MG63 (cell line): ENCODE results near the gene TCAIM. TPM values are rescaled to one million over a fixed set of nuclear protein-coding genes. Genes with fewer than 3 reads are reported as not detected.

Experiments
- DNase-seq: peaks from one replicate; pipeline ENCODE4 v3.0.0-alpha.2; 2020
- H3K27me3 ChIP-seq: fragments of 250-450 bp; sonication (Bioruptor Pico); 2 replicates; pipeline ENCODE4 v1.5.1; 2020; ENCODE audit warnings: mild to moderate bottlenecking, moderate library complexity
- H3K36me3 ChIP-seq: fragments of 250-450 bp; sonication (Bioruptor Pico); 2 replicates; pipeline ENCODE4 v1.5.1; 2020; ENCODE audit warnings: mild to moderate bottlenecking, moderate library complexity
- H3K4me3 ChIP-seq: fragments of 250-450 bp; sonication (Bioruptor Pico); 2 replicates; pipeline ENCODE4 v1.5.1; 2020; ENCODE audit warnings: mild to moderate bottlenecking, moderate library complexity
- H3K9me3 ChIP-seq: fragments of 250-450 bp; sonication (Bioruptor Pico); 2 replicates; pipeline ENCODE4 v1.5.1; 2020; ENCODE audit warnings: mild to moderate bottlenecking, moderate library complexity
- total RNA-seq: library from RNA; depleted of rRNA; stranded (reverse); fragments of >200 nt; shearing (Covaris generic); gene quantifications from 2 replicates; pipeline ENCODE4 v1.2.3, GENCODE V29; 2014; ENCODE audit warnings: low replicate concordance; rRNA removed

Gene TCAIM
- total RNA-seq, 1 experiment from 2014 or later: 15.2 TPM

GRCh38 chr3:44446929-44447328 is 108.4 kb downstream of the TCAIM start:
- Histone ChIP-seq H3K4me3 (no peak overlapping the region), H3K9me3 (no peaks in the 10 kb centered on the region; the same call in 1 of the 2 replicates), H3K36me3 (peaks cover 34% of the 10 kb centered on the region), H3K27me3 (no peaks in the 10 kb centered on the region)
- no peak for DNase-seq

- Histone ChIP-seq H3K27me3 (no peaks in the 10 kb centered on the region), H3K36me3 (peaks cover 37% of the 10 kb centered on the region), H3K9me3 (no peaks in the 10 kb centered on the region; the same call in 1 of the 2 replicates), H3K4me3 (no peak overlapping the region)
- DNase-seq: no peak
Observed at GRCh38 chr3:44451441-44451840, 112.9 kb downstream of the TCAIM start.

DNA sequence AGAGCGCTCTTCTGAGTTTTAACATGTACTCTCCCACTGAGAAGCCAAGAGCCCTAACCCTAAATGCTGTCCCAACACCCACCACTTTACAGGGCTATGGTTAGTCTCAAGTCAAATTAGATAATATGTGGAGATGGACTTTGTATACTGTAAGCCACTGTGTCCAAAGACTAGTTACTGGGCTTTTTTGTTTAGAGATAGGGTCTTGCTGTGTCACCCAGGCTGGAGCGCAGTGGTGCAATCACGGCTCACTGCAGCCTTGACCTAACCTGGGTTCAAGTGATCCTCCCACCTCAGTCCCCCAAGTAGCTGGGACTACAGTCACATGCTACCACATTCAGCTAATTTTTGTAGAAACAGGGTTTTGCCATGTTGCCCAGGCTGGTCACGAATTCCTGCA is 115.7 kb downstream of the TCAIM start:
- DNase-seq: no peak
- no peaks in the 10 kb centered on the region for H3K27me3 ChIP-seq
- H3K4me3 ChIP-seq: no peak overlapping the region
- H3K36me3 ChIP-seq: peaks cover 14% of the 10 kb centered on the region
- H3K9me3 ChIP-seq: no peaks in the 10 kb centered on the region

DNA sequence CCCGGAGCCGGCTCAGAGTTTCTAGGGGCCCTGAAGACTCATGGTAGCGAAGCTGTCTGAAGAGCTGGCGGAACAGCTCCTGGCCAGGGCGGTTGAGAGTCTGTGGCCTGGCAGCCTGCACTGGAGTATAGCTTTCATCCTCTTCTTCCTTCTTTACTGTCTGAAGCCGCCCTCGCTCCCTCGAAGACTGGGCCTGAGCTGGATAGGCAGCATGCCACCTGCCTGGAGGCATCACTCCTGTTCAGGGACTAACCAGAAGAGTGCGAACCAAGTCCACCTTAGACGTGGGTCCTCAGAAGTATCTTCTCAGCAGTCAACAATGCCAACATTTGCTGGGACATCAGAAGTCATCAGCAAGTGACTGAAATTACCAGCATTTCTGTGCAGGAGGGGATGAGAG is 116.8 kb downstream of the TCAIM start:
- no peak for DNase-seq
- no peaks in the 10 kb centered on the region for H3K9me3 ChIP-seq
- no peaks in the 10 kb centered on the region for H3K27me3 ChIP-seq
- peaks cover 6% of the 10 kb centered on the region; the same call in 1 of the 2 replicates for H3K36me3 ChIP-seq
- no peak overlapping the region for H3K4me3 ChIP-seq

Other genes starting within 250 kb of the TCAIM start
- gene TOPAZ1, start 96.9 kb upstream of the TCAIM start, total RNA-seq: not detected in 2 replicates
- gene ZNF445, start 138.9 kb downstream of the TCAIM start, total RNA-seq: 3.9 and 6.0 TPM in 2 replicates
- not detected in 2 replicates for gene ZKSCAN7, start 216.4 kb downstream of the TCAIM start, total RNA-seq
- gene ZNF660, start 246.2 kb downstream of the TCAIM start, total RNA-seq: not detected in 2 replicates